Panc1 (cell line): Measurements from ENCODE around the gene ATP8B3. TPM values are rescaled to one million over a fixed set of nuclear protein-coding genes. Genes with fewer than 3 reads are reported as not detected.

ENCODE experiments used
- ATAC-seq: fragments of 200-7000 bp; cut with Tn5 transposase; 2 replicates; pipeline ENCODE4 v1.9.1; 2020; ENCODE audit warnings: mild to moderate bottlenecking, moderate library complexity
- BruUV-seq: library from RNA; stranded (reverse); fragments of 400-500 nt; replicated peaks from 2 replicates; lab custom pipeline; 2021; lab: Mats Ljungman, UMichigan
- CTCF ChIA-PET: fragments of 300-600 bp; sonication (Branson Sonifier 250); formaldehyde crosslinking; loops from one replicate; lab custom pipeline; 2022; ENCODE audit warnings: antibody characterized with exemption; lab: Charles Lee
- POLR2A ChIA-PET: fragments of 300-600 bp; sonication (Branson Sonifier 250); formaldehyde crosslinking; loops from one replicate; lab custom pipeline; 2022; ENCODE audit warnings: antibody characterized with exemption; lab: Charles Lee
- DNase-seq: peaks from one replicate; pipeline ENCODE4 v3.0.0-alpha.2; 2010; ENCODE audit warnings: low read depth, low spot score
- H3K27ac ChIP-seq: 2 replicates; pipeline ENCODE4 v1.5.1; 2011; ENCODE audit warnings: mild to moderate bottlenecking, low read length, inconsistent platforms
- H3K27me3 ChIP-seq: fragments of 200-500 bp; sonication (Bioruptor generic); 2 replicates; pipeline ENCODE4 v1.6.0; 2014; ENCODE audit warnings: low read length, inconsistent platforms; ENCODE audit not compliant: control insufficient read depth, insufficient read depth
- H3K36me3 ChIP-seq: fragments of 200-500 bp; sonication (Bioruptor generic); 2 replicates; pipeline ENCODE4 v1.5.1; 2014; ENCODE audit warnings: inconsistent platforms, mild to moderate bottlenecking, low read length, moderate library complexity; ENCODE audit not compliant: control insufficient read depth, insufficient read depth
- H3K4me1 ChIP-seq: 2 replicates; pipeline ENCODE4 v1.5.1; 2011; ENCODE audit warnings: inconsistent platforms, mild to moderate bottlenecking, low read length, moderate library complexity; ENCODE audit not compliant: control insufficient read depth, insufficient read depth
- H3K4me3 ChIP-seq, 2 experiments: 2 replicates each; pipeline ENCODE4 v1.5.1; 2011 to 2012; ENCODE audit warnings: low read depth in 2 of 2, low read length in 2 of 2, mild to moderate bottlenecking in 2 of 2, inconsistent platforms in 1 of 2, moderate library complexity in 1 of 2
- H3K9me3 ChIP-seq: fragments of 200-500 bp; sonication (Bioruptor generic); 2 replicates; pipeline ENCODE4 v1.5.1; 2014; ENCODE audit warnings: low read depth, mild to moderate bottlenecking, inconsistent platforms, low read length, moderate library complexity; ENCODE audit not compliant: control insufficient read depth, insufficient read depth
- POLR2AphosphoS5 ChIP-seq: IDR thresholded peaks from 2 replicates; pipeline ENCODE4 v1.6.1; 2012; ENCODE audit warnings: mild to moderate bottlenecking, low read depth, low read length, moderate library complexity
- REST ChIP-seq, 2 experiments: IDR thresholded peaks; 2 replicates each; pipeline ENCODE4 v1.6.1; 2011 to 2012; ENCODE audit warnings: low read depth in 2 of 2, control low read depth in 1 of 2, low read length in 1 of 2, mild to moderate bottlenecking in 1 of 2, moderate library complexity in 1 of 2; ENCODE audit not compliant: insufficient read depth in 1 of 2
- SIN3A ChIP-seq: IDR thresholded peaks from 2 replicates; pipeline ENCODE4 v1.6.1; 2012; ENCODE audit warnings: low read depth, mild to moderate bottlenecking, low read length, moderate library complexity, borderline replicate concordance; ENCODE audit not compliant: insufficient read depth
- TCF7L2 ChIP-seq: IDR thresholded peaks from 2 replicates; pipeline ENCODE4 v1.6.1; 2011; ENCODE audit warnings: mild to moderate bottlenecking, low read depth, low read length, inconsistent platforms
- in situ Hi-C: cut with HindIII; loops from 2 replicates; pipeline ENCODE4 v1.10.0; 2016; ENCODE audit warnings: low sequenced_read_pairs, low pct_unique_long_range_greater_than_20kb
- intact Hi-C: fragments of 100-400 bp; cut with micrococcal nuclease; formaldehyde crosslinking; loops from one replicate; pipeline ENCODE4 v1.10.0; 2022; ENCODE audit not compliant: unreplicated experiment
- total RNA-seq: library from RNA; stranded (reverse); gene quantifications from one replicate; pipeline ENCODE4 v1.2.1, GENCODE V29; 2021; ENCODE audit not compliant: unreplicated experiment
- TF ChIP-seq, protein P1 (sequence below): fragments of 450-650 bp; IDR thresholded peaks from 2 replicates; pipeline ENCODE4 v1.5.1; 2017; ENCODE audit warnings: mild to moderate bottlenecking

ATP8B3 gene
- total RNA-seq, 1 experiment from 2014 or later = 67.7 TPM

- no peak for TF ChIP-seq REST (IDR thresholded peaks at IDR 0.05; ENCODE audit: insufficient read depth in 1 of 2, low read depth in 2 of 2, low read length in 1 of 2)
- no peak for TF ChIP-seq SIN3A
- TF ChIP-seq, protein P1, sequence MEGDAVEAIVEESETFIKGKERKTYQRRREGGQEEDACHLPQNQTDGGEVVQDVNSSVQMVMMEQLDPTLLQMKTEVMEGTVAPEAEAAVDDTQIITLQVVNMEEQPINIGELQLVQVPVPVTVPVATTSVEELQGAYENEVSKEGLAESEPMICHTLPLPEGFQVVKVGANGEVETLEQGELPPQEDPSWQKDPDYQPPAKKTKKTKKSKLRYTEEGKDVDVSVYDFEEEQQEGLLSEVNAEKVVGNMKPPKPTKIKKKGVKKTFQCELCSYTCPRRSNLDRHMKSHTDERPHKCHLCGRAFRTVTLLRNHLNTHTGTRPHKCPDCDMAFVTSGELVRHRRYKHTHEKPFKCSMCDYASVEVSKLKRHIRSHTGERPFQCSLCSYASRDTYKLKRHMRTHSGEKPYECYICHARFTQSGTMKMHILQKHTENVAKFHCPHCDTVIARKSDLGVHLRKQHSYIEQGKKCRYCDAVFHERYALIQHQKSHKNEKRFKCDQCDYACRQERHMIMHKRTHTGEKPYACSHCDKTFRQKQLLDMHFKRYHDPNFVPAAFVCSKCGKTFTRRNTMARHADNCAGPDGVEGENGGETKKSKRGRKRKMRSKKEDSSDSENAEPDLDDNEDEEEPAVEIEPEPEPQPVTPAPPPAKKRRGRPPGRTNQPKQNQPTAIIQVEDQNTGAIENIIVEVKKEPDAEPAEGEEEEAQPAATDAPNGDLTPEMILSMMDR = no peak
- no peak for TF ChIP-seq POLR2AphosphoS5
- TF ChIP-seq TCF7L2 = no peak
- intact Hi-C loops = loop anchor here (10.0 kb wide), 1 partner anchor 77 kb away; no protein-coding TSS in a partner anchor
- ATAC-seq (no peak), DNase-seq (no peak)
- CTCF ChIA-PET = no interaction called here
- Histone ChIP-seq H3K4me3 (peak overlapping the region in 1 of 2 experiments; percentile 30; a peak in 1 of 4 replicates), H3K4me1 (peaks cover 29% of the 10 kb centered on the region), H3K27me3 (no peaks in the 10 kb centered on the region), H3K27ac (peak overlapping the region; percentile 90), H3K9me3 (no peaks in the 10 kb centered on the region), H3K36me3 (no peaks in the 10 kb centered on the region; the same call in 1 of the 2 replicates)
- POLR2A ChIA-PET = no interaction called here
- no TSS peak for BruUV-seq
- in situ Hi-C loops = no loop called here
Observed at GRCh38 chr19:1752009-1752756, 59.9 kb downstream of the ATP8B3 start.

DNA sequence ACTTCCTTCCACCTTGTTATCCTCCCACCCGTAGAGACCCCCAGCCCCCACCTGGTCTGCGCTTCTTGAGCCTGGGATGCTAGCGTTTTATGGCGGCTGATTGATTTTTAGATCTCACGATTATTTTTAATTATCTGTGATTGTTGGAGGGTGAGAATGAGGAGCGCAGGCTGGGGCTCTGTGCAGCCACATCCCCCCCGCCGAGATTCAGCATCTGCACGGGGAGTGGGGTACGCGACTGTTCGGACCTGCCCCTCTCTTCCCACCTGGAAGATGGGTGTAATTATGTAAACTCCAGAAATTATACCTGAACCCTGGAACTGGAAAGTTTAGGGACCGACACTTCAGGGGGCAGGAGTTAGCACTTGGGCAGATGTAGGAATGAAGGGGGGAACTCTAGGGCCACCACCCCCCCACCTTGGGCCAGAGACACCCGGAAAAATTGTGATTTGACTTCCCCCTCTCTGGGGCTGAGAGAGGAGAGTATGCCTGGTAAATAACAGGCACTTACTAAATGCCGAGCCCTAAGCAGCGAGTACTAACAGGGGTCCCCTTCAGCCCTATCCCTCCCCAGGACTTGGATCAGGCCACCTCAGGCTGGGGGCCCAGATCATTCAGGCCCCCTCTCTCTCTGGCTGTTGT, 60.6 kb downstream of the ATP8B3 start:
- no peaks in the 10 kb centered on the region; the same call in 1 of the 2 replicates for H3K36me3 ChIP-seq
- intact Hi-C loops = loop anchor here (10.0 kb wide), 1 partner anchor 77 kb away; no protein-coding TSS in a partner anchor
- BruUV-seq = no TSS peak
- in situ Hi-C loops = no loop called here
- no peak for TF ChIP-seq SIN3A
- TF ChIP-seq POLR2AphosphoS5 = no peak
- TF ChIP-seq REST (IDR thresholded peaks at IDR 0.05; ENCODE audit: insufficient read depth in 1 of 2, low read depth in 2 of 2, low read length in 1 of 2) = no peak
- TF ChIP-seq, protein P1 = no peak
- no peak for TF ChIP-seq TCF7L2
- peak overlapping the region in 1 of 2 experiments; percentile 23; a peak in 2 of 4 replicates for H3K4me3 ChIP-seq
- ChIA-PET POLR2A (interaction anchor here (0.5 kb wide), 1 partner anchor 28 kb away, joined by 5 read pairs; no protein-coding TSS in a partner anchor), CTCF (no interaction called here)
- no peak for ATAC-seq
- DNase-seq = no peak
- H3K4me1 ChIP-seq = peaks cover 35% of the 10 kb centered on the region
- H3K27me3 ChIP-seq = no peaks in the 10 kb centered on the region
- peak overlapping the region; percentile 90 for H3K27ac ChIP-seq
- no peaks in the 10 kb centered on the region for H3K9me3 ChIP-seq
